HL-60 (cell line): Measurements from ENCODE around the gene CSTF1.

Experiments used
- DNase-seq, 2 experiments: peaks; one replicate each; pipeline ENCODE4 v3.0.0-alpha.2; 2010 to 2020; ENCODE audit warnings: low read depth in 1 of 2, low spot score in 1 of 2
- H3K27ac ChIP-seq: fragments of 250-450 bp; sonication (Bioruptor Pico); replicated peaks from 2 replicates; pipeline ENCODE4 v1.5.1; 2020; ENCODE audit warnings: mild to moderate bottlenecking, moderate library complexity
- H3K27me3 ChIP-seq: fragments of 250-450 bp; sonication (Bioruptor Pico); 2 replicates; pipeline ENCODE4 v1.5.1; 2021; ENCODE audit warnings: mild to moderate bottlenecking, moderate library complexity; ENCODE audit not compliant: insufficient read depth, poor library complexity, severe bottlenecking
- H3K4me3 ChIP-seq: replicated peaks from 2 replicates; pipeline ENCODE4 v1.5.1; 2011; ENCODE audit warnings: mild to moderate bottlenecking, control low read depth, low read length; ENCODE audit not compliant: insufficient read depth
- GABPA ChIP-seq: IDR thresholded peaks from 2 replicates; pipeline ENCODE4 v1.6.1; 2012; ENCODE audit warnings: low read depth
- POLR2AphosphoS5 ChIP-seq: IDR thresholded peaks from 2 replicates; pipeline ENCODE4 v1.6.1; 2012; ENCODE audit warnings: low read depth
- REST ChIP-seq: IDR thresholded peaks from 2 replicates; pipeline ENCODE4 v1.6.1; 2012; ENCODE audit warnings: low read depth; ENCODE audit not compliant: insufficient replicate concordance
- SPI1 ChIP-seq: IDR thresholded peaks from 2 replicates; pipeline ENCODE4 v1.6.1; 2012; ENCODE audit warnings: low read depth, mild to moderate bottlenecking, borderline replicate concordance
- TF ChIP-seq, protein P1 (sequence below): IDR thresholded peaks from one replicate; pipeline ENCODE4 v1.5.1; 2011; ENCODE audit warnings: low read length, control low read depth, inconsistent platforms; ENCODE audit not compliant: insufficient read depth

The CSTF1 gene

GRCh38 chr20:56417911-56418310, 25.5 kb downstream of the CSTF1 start:
- TF ChIP-seq REST (no peak), POLR2AphosphoS5 (no peak), SPI1 (no peak), GABPA (no peak)
- TF ChIP-seq, protein P1, sequence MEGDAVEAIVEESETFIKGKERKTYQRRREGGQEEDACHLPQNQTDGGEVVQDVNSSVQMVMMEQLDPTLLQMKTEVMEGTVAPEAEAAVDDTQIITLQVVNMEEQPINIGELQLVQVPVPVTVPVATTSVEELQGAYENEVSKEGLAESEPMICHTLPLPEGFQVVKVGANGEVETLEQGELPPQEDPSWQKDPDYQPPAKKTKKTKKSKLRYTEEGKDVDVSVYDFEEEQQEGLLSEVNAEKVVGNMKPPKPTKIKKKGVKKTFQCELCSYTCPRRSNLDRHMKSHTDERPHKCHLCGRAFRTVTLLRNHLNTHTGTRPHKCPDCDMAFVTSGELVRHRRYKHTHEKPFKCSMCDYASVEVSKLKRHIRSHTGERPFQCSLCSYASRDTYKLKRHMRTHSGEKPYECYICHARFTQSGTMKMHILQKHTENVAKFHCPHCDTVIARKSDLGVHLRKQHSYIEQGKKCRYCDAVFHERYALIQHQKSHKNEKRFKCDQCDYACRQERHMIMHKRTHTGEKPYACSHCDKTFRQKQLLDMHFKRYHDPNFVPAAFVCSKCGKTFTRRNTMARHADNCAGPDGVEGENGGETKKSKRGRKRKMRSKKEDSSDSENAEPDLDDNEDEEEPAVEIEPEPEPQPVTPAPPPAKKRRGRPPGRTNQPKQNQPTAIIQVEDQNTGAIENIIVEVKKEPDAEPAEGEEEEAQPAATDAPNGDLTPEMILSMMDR: no peak
- H3K4me3 ChIP-seq: no peak overlapping the region
- DNase-seq: no peak
- peak overlapping the region; percentile 68 for H3K27ac ChIP-seq
- H3K27me3 ChIP-seq: no peaks in the 10 kb centered on the region

- Histone ChIP-seq H3K27ac (peak overlapping the region; percentile 68), H3K4me3 (no peak overlapping the region)
Measured at GRCh38 chr20:56418385-56418861, 26.0 kb downstream of the CSTF1 start.

DNA sequence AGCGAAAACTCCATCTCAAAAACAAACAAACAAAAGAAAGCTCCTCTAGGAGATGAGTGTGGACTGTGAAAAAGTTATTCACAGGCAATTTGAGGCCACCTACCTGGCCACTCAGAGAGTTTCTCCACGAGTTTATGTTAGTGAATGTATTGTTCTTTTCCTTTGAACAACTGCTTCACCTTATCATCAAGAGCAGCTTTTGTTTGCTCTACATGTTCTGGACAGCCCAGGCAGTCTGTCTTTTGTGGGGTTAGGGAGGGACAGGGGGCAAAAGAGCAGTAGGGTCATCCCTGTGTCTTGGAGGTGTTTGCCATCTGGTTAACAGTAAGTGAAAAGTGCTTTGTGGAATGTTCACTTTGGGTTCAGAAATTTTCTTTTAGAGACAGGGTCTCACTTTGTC, 27.6 kb downstream of the CSTF1 start:
- peak overlapping the region; percentile 51 for H3K27ac ChIP-seq
- H3K27me3 ChIP-seq: no peaks in the 10 kb centered on the region
- TF ChIP-seq POLR2AphosphoS5 (no peak), REST (no peak), GABPA (no peak), SPI1 (no peak)
- TF ChIP-seq, protein P1: no peak
- H3K4me3 ChIP-seq: no peak overlapping the region
- no peak for DNase-seq

More at GRCh38 chr20:56418385-56418861, 26.0 kb downstream of the CSTF1 start:
- no peak for DNase-seq
- H3K27me3 ChIP-seq: no peaks in the 10 kb centered on the region
- no peak for TF ChIP-seq SPI1
- TF ChIP-seq POLR2AphosphoS5: no peak
- TF ChIP-seq GABPA: no peak
- TF ChIP-seq, protein P1: no peak
- no peak for TF ChIP-seq REST
